WTC11 (cell line): ENCODE measurements around the gene MIGA2. TPM values are rescaled to one million over a fixed set of nuclear protein-coding genes. Genes with fewer than 3 reads are reported as not detected.

Experiments used
- ATAC-seq: fragments of 200-7000 bp; cut with Tn5 transposase; 2 replicates; pipeline ENCODE4 v1.10.0; 2021; ENCODE audit warnings: mild to moderate bottlenecking, moderate library complexity
- CTCF ChIA-PET: fragments of 300-600 bp; sonication (Branson Sonifier 250); formaldehyde crosslinking; loops from one replicate; lab custom pipeline; 2021; ENCODE audit warnings: antibody characterized with exemption; lab: Charles Lee
- POLR2A ChIA-PET: fragments of 350-600 bp; sonication (Branson Sonifier 250); formaldehyde crosslinking; loops from one replicate; lab custom pipeline; 2021; ENCODE audit warnings: antibody characterized with exemption; lab: Charles Lee
- DNase-seq: peaks from one replicate; pipeline ENCODE4 v3.0.0; 2021; ENCODE audit warnings: low spot score
- H3K27ac Mint-ChIP-seq: 2 replicates; pipeline ENCODE4 v1.8.0; 2021; ENCODE audit warnings: mixed read lengths
- H3K27me3 Mint-ChIP-seq: 2 replicates; pipeline ENCODE4 v1.8.0; 2021; ENCODE audit warnings: low read depth, mild to moderate bottlenecking, moderate library complexity, mixed read lengths
- H3K36me3 Mint-ChIP-seq: 2 replicates; pipeline ENCODE4 v1.8.0; 2021; ENCODE audit warnings: mixed read lengths
- H3K4me1 Mint-ChIP-seq: 2 replicates; pipeline ENCODE4 v1.8.0; 2022; ENCODE audit warnings: mixed read lengths
- H3K4me3 Mint-ChIP-seq: 2 replicates; pipeline ENCODE4 v1.8.0; 2021; ENCODE audit warnings: mild to moderate bottlenecking, moderate library complexity, mixed read lengths
- H3K9me3 Mint-ChIP-seq: 2 replicates; pipeline ENCODE4 v1.8.0; 2021; ENCODE audit warnings: mixed read lengths
- AFF4 ChIP-seq: sonication (generic); formaldehyde crosslinking; IDR thresholded peaks from 2 replicates; pipeline ENCODE4 v1.8.1; 2023; ENCODE audit warnings: mild to moderate bottlenecking, missing genetic modification reagents, borderline replicate concordance
- AR ChIP-seq: fragments of 250-450 bp; sonication (Bioruptor Pico); IDR thresholded peaks from 2 replicates; pipeline ENCODE4 v1.9.0; 2021; ENCODE audit warnings: mild to moderate bottlenecking
- CBFB ChIP-seq: sonication (generic); formaldehyde crosslinking; IDR thresholded peaks from 2 replicates; pipeline ENCODE4 v1.8.1; 2022; ENCODE audit warnings: mild to moderate bottlenecking, low read depth, missing genetic modification reagents
- CDX4 ChIP-seq: fragments of 250-450 bp; sonication (Bioruptor Pico); IDR thresholded peaks from 2 replicates; pipeline ENCODE4 v1.9.0; 2021; ENCODE audit warnings: moderate library complexity, mild to moderate bottlenecking, inconsistent platforms, borderline replicate concordance
- GABPB1 ChIP-seq: sonication (generic); formaldehyde crosslinking; IDR thresholded peaks from 2 replicates; pipeline ENCODE4 v1.8.1; 2023; ENCODE audit warnings: mild to moderate bottlenecking, missing genetic modification reagents
- GTF2I ChIP-seq: fragments of 250-450 bp; sonication (Bioruptor Pico); conservative IDR thresholded peaks from 2 replicates; pipeline ENCODE4 v1.4.0; 2021; ENCODE audit warnings: mild to moderate bottlenecking
- IRF1 ChIP-seq: sonication (generic); formaldehyde crosslinking; IDR thresholded peaks from 2 replicates; pipeline ENCODE4 v1.8.0; 2023; ENCODE audit warnings: missing genetic modification reagents
- MLX ChIP-seq: sonication (generic); formaldehyde crosslinking; IDR thresholded peaks from 2 replicates; pipeline ENCODE4 v1.8.1; 2023; ENCODE audit warnings: mild to moderate bottlenecking, missing genetic modification reagents, moderate library complexity
- MXD4 ChIP-seq: fragments of 250-450 bp; sonication (Bioruptor Pico); IDR thresholded peaks from 2 replicates; pipeline ENCODE4 v1.8.0; 2021; ENCODE audit warnings: mild to moderate bottlenecking, moderate library complexity, borderline replicate concordance
- MYBL2 ChIP-seq: sonication (generic); formaldehyde crosslinking; IDR thresholded peaks from 2 replicates; pipeline ENCODE4 v1.8.1; 2023; ENCODE audit warnings: mild to moderate bottlenecking, moderate library complexity, missing genetic modification reagents
- NFYB ChIP-seq: sonication (generic); formaldehyde crosslinking; conservative IDR thresholded peaks from 2 replicates; pipeline ENCODE4 v1.8.0; 2022; ENCODE audit warnings: low read depth, missing genetic modification reagents
- SMAD3 ChIP-seq: sonication (generic); formaldehyde crosslinking; IDR thresholded peaks from 2 replicates; pipeline ENCODE4 v1.8.0; 2022; ENCODE audit warnings: missing genetic modification reagents, mild to moderate bottlenecking, borderline replicate concordance
- USF2 ChIP-seq: sonication (generic); formaldehyde crosslinking; IDR thresholded peaks from 2 replicates; pipeline ENCODE4 v1.8.1; 2023; ENCODE audit warnings: mild to moderate bottlenecking, missing genetic modification reagents, moderate library complexity
- ZNF121 ChIP-seq: sonication (generic); formaldehyde crosslinking; IDR thresholded peaks from 2 replicates; pipeline ENCODE4 v1.8.0; 2023; ENCODE audit warnings: missing genetic modification reagents
- ZNF425 ChIP-seq: fragments of 250-450 bp; sonication (Bioruptor Pico); conservative IDR thresholded peaks from 2 replicates; pipeline ENCODE4 v1.9.0; 2021; ENCODE audit warnings: mild to moderate bottlenecking
- ZNF512 ChIP-seq: sonication (generic); formaldehyde crosslinking; IDR thresholded peaks from 2 replicates; pipeline ENCODE4 v1.8.1; 2022; ENCODE audit warnings: missing genetic modification reagents, borderline replicate concordance
- ZNF532 ChIP-seq: fragments of 250-450 bp; sonication (Bioruptor Pico); IDR thresholded peaks from 2 replicates; pipeline ENCODE4 v1.9.0; 2021; ENCODE audit warnings: mild to moderate bottlenecking, borderline replicate concordance
- total RNA-seq: library from RNA; stranded (reverse); gene quantifications from 3 replicates; pipeline ENCODE4 v1.2.3, GENCODE V29; 2021

Gene MIGA2
- total RNA-seq, 1 experiment from 2014 or later: 61.7 TPM

GRCh38 chr9:129063061-129063460 is 26.6 kb downstream of the MIGA2 start (continued):
- no peak for TF ChIP-seq MLX (CRISPR knock-in tag)
- TF ChIP-seq MXD4: no peak
- no peak for TF ChIP-seq SMAD3 (CRISPR knock-in tag)
- no peak for TF ChIP-seq NFYB (CRISPR knock-in tag)

- TF ChIP-seq USF2 (no peak), ZNF425 (CRISPR knock-in tag) (no peak), ZNF532 (CRISPR knock-in tag) (no peak), ZNF121 (no peak), CBFB (CRISPR knock-in tag) (no peak), CDX4 (CRISPR knock-in tag) (no peak), IRF1 (CRISPR knock-in tag) (no peak), AR (CRISPR knock-in tag) (no peak), ZNF512 (CRISPR knock-in tag) (no peak), GABPB1 (CRISPR knock-in tag) (no peak), GTF2I (CRISPR knock-in tag) (no peak), AFF4 (no peak), MYBL2 (CRISPR knock-in tag) (no peak)
- Mint-ChIP-seq H3K4me1 (no peaks in the 10 kb centered on the region), H3K27ac (no peak overlapping the region), H3K4me3 (no peak overlapping the region), H3K27me3 (no peaks in the 10 kb centered on the region), H3K36me3 (peaks cover 31% of the 10 kb centered on the region), H3K9me3 (no peaks in the 10 kb centered on the region)
- POLR2A ChIA-PET: no interaction called here
- CTCF ChIA-PET: no interaction called here
- DNase-seq (no peak), ATAC-seq (no peak)
These were observed 28.1 kb downstream of the MIGA2 start for GRCh38 chr9:129064499-129064908.
